Neuronal stem cell (in vitro differentiated cells): ENCODE measurements around the gene ATG14. TPM values are rescaled to one million over a fixed set of nuclear protein-coding genes. Genes with fewer than 3 reads are reported as not detected.

ENCODE experiments used
- DNase-seq: peaks from one replicate; pipeline ENCODE4 v3.0.0-alpha.2; 2013; ENCODE audit warnings: low spot score
- H2AFZ ChIP-seq: one replicate; pipeline ENCODE4 v1.6.1; 2013; ENCODE audit warnings: mild to moderate bottlenecking, low read length, inconsistent platforms
- H2AK5ac ChIP-seq: 2 replicates; pipeline ENCODE4 v1.6.1; 2013; ENCODE audit warnings: low read depth, mild to moderate bottlenecking, inconsistent platforms, low read length, moderate library complexity, mixed read lengths
- H2BK120ac ChIP-seq: 2 replicates; pipeline ENCODE4 v1.6.1; 2013; ENCODE audit warnings: low read depth, mild to moderate bottlenecking, inconsistent platforms, low read length, moderate library complexity, mixed read lengths
- H2BK12ac ChIP-seq: one replicate; pipeline ENCODE4 v1.6.1; 2013; ENCODE audit warnings: low read length, inconsistent platforms
- H2BK15ac ChIP-seq: 2 replicates; pipeline ENCODE4 v1.6.1; 2013; ENCODE audit warnings: mild to moderate bottlenecking, low read length, inconsistent platforms, mixed read lengths
- H2BK5ac ChIP-seq: one replicate; pipeline ENCODE4 v1.6.1; 2013; ENCODE audit warnings: inconsistent platforms, mild to moderate bottlenecking, low read length, moderate library complexity
- H3K14ac ChIP-seq: one replicate; pipeline ENCODE4 v1.6.1; 2013; ENCODE audit warnings: low read length, inconsistent platforms
- H3K18ac ChIP-seq: 2 replicates; pipeline ENCODE4 v1.6.1; 2013; ENCODE audit warnings: low read length, inconsistent platforms
- H3K23ac ChIP-seq: 2 replicates; pipeline ENCODE4 v1.6.1; 2013; ENCODE audit warnings: low read depth, mild to moderate bottlenecking, mixed read lengths, low read length, inconsistent platforms; ENCODE audit not compliant: poor library complexity
- H3K27ac ChIP-seq: replicated peaks from 3 replicates; pipeline ENCODE4 v1.5.1; 2013; ENCODE audit warnings: low read length, inconsistent platforms
- H3K27me3 ChIP-seq, 3 experiments: 2 replicates each; pipeline ENCODE4 v1.6.1; 2013; ENCODE audit warnings: low read length in 3 of 3, mild to moderate bottlenecking in 2 of 3, inconsistent platforms in 1 of 3, low read depth in 1 of 3, mixed read lengths in 1 of 3, moderate library complexity in 1 of 3; ENCODE audit not compliant: control insufficient read depth in 3 of 3, insufficient read depth in 3 of 3
- H3K36me3 ChIP-seq, 2 donors: replicated peaks in 1 of 2; 2 replicates each; pipeline ENCODE4 v1.6.1; 2013; ENCODE audit warnings: low read length in 2 of 2; ENCODE audit not compliant: control insufficient read depth in 2 of 2, insufficient read depth in 2 of 2
- H3K4ac ChIP-seq: 2 replicates; pipeline ENCODE4 v1.6.1; 2013; ENCODE audit warnings: inconsistent platforms, mild to moderate bottlenecking, low read length, moderate library complexity
- H3K4me1 ChIP-seq, 2 donors: 1 replicate in 1 of 2; 2 replicates in 1 of 2; pipeline ENCODE4 v1.6.1; 2013; ENCODE audit warnings: low read length in 2 of 2, low read depth in 1 of 2; ENCODE audit not compliant: control insufficient read depth in 2 of 2, insufficient read depth in 1 of 2
- H3K4me2 ChIP-seq: one replicate; pipeline ENCODE4 v1.6.1; 2013; ENCODE audit warnings: mild to moderate bottlenecking, low read length, inconsistent platforms; ENCODE audit not compliant: insufficient read depth, poor library complexity, severe bottlenecking
- H3K4me3 ChIP-seq, 2 donors: 2 replicates each; pipeline ENCODE4 v1.5.1; 2013; ENCODE audit warnings: low read length in 2 of 2, mild to moderate bottlenecking in 2 of 2, inconsistent platforms in 1 of 2, moderate library complexity in 1 of 2
- H3K79me1 ChIP-seq: one replicate; pipeline ENCODE4 v1.6.1; 2013; ENCODE audit warnings: low read depth, mild to moderate bottlenecking, inconsistent platforms, low read length, moderate library complexity
- H3K9ac ChIP-seq: one replicate; pipeline ENCODE4 v1.6.1; 2013; ENCODE audit warnings: mild to moderate bottlenecking, low read depth, low read length, inconsistent platforms; ENCODE audit not compliant: poor library complexity
- H3K9me3 ChIP-seq, 2 donors: replicated peaks in 1 of 2; 2 replicates each; pipeline versions ENCODE3 to v1.6.1; 2013; ENCODE audit warnings: low read length in 2 of 2, mild to moderate bottlenecking in 2 of 2, inconsistent platforms in 1 of 2, low read depth in 1 of 2, mixed read lengths in 1 of 2, moderate library complexity in 1 of 2; ENCODE audit not compliant: control insufficient read depth in 2 of 2, insufficient read depth in 1 of 2
- H4K8ac ChIP-seq: one replicate; pipeline ENCODE4 v1.6.1; 2013; ENCODE audit warnings: low read depth, mild to moderate bottlenecking, inconsistent platforms, low read length, moderate library complexity
- H4K91ac ChIP-seq: one replicate; pipeline ENCODE4 v1.6.1; 2013; ENCODE audit warnings: low read length, low read depth, mild to moderate bottlenecking, inconsistent platforms; ENCODE audit not compliant: poor library complexity
- WGBS, 2 donors: extraction: QIAGEN DNeasy Blood & Tissue Kit; methylation state at CpG; one replicate each; pipeline ENCODE4 v1.1.7; 2013; ENCODE audit warnings: missing lambda C conversion rate in 2 of 2, mixed read lengths in 1 of 2; ENCODE audit not compliant: insufficient read length in 2 of 2, insufficient replicate concordance in 1 of 2; ENCODE audit errors: extremely low coverage in 2 of 2; 5-methylcytosine and 5-hydroxymethylcytosine counted together
- polyA plus RNA-seq, 2 experiments: library from polyadenylated mRNA; stranded (reverse); fragments of 200-250 nt; gene quantifications; one replicate each; pipeline ENCODE4 v1.2.3, GENCODE V29; 2013

Gene ATG14, protein sequence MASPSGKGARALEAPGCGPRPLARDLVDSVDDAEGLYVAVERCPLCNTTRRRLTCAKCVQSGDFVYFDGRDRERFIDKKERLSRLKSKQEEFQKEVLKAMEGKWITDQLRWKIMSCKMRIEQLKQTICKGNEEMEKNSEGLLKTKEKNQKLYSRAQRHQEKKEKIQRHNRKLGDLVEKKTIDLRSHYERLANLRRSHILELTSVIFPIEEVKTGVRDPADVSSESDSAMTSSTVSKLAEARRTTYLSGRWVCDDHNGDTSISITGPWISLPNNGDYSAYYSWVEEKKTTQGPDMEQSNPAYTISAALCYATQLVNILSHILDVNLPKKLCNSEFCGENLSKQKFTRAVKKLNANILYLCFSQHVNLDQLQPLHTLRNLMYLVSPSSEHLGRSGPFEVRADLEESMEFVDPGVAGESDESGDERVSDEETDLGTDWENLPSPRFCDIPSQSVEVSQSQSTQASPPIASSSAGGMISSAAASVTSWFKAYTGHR
- 6.7 TPM for polyA plus RNA-seq (2013, experiment 1 of 2)
- polyA plus RNA-seq (2013, experiment 2 of 2) = 7.1 TPM

DNA sequence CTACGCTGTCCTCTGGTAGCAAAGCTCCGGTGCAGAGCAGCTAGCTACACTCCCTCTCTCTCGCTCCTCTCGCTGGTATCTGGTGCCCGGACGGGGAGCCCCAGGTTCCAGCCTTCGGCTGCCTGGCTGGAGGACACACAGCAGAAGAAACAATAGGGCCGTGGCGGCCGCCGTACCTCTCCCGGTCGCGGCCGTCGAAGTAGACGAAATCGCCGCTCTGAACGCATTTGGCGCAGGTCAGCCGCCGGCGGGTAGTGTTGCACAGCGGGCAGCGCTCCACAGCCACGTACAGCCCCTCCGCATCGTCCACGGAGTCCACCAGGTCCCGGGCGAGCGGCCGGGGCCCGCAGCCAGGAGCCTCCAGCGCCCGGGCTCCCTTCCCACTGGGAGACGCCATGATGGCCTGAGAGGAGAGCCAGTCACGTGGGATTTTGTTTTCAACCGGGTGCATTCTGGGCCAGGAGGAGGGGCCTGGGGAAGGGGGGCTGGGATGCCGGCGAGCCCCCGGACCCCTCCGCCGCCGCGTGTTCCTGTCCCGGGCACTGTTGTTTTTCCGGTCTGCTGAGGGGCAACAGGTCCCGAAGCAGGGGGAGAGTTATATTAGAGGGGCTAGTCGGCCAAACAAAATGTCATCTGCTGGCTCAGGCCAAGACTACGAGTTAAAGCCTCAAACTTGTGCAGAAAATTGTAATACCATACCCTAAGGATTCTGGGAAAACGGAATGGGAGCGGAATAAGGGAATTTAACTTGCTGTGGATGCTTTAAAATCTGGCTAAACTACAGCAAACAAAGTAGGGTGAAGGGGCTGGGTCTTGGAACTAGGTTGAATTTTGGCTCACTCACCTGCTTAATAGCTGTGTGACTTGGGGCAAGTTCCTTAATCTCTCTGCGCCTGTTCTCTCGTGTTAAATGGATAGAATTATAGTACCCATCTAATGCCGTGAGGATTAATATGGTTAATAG is at the start of gene ATG14:
Gene ATG14 (minus strand): TSS at position 405 of the 964 bp plus-strand sequence. CDS start 8 bp downstream, at position 397.
- H3K14ac ChIP-seq = peak within 1 kb of the TSS; percentile 14
- H2AK5ac ChIP-seq = no peak within 1 kb of the TSS

DNA sequence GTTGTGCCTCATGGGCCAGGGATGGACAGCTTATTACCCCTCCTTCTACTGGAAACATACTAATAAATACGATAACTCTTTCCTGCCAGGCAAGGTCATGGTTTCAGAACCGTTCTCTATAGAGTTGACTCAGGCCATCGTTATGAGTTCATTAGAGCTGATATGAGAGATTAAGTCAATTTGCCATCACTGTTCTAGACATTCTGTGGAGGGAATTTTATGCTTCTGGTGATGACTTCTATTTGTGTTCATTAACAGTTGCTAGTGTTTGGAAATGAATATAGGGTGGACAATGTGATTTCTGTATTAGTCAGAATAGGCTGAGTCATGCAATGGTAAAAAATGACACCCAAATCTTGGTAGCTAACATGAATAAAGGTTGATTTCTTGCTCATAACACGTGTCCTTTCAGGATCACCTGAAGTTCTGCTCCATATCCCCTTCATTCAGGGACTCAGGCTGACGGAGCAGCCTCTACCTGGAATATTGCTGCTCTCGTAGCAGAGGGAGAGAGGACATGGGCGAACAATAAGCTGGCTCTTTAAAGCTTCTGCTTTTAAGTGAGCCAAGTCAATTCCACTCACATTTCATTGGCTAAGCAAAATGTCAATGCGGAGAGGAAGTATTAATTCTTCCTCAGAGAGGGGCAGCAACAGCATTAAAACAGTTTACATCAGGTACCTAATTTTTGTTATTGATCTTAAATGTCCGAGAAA is 47.3 kb upstream of the ATG14 start:
- Histone ChIP-seq H3K4ac (no peak overlapping the region), H2AFZ (no peak overlapping the region), H2BK12ac (no peak overlapping the region), H3K9ac (no peak overlapping the region), H3K23ac (no peak overlapping the region), H3K18ac (no peak overlapping the region), H3K4me1 (peaks cover 4 to 11% of the 10 kb centered on the region in 2 donors), H2BK120ac (no peak overlapping the region), H3K4me3 (no peak overlapping the region), H2AK5ac (no peak overlapping the region), H3K79me1 (no peaks in the 10 kb centered on the region), H3K27ac (no peak overlapping the region), H3K27me3 (no peaks in the 10 kb centered on the region), H3K36me3 (no peaks in the 10 kb centered on the region), H2BK5ac (no peak overlapping the region), H4K91ac (no peak overlapping the region), H3K14ac (no peak overlapping the region), H4K8ac (no peak overlapping the region), H3K9me3 (peaks cover 0 to 3% of the 10 kb centered on the region in 2 donors), H3K4me2 (no peak overlapping the region), H2BK15ac (no peak overlapping the region)
- WGBS, 2 donors = no CpG with 5 or more reads among the region's 9 CpGs
- DNase-seq = no peak

More for the DNA sequence above, at the start of gene ATG14:
- H3K36me3 ChIP-seq = peaks cover 0 to 6% of the 10 kb centered on the region in 2 donors
- H2BK120ac ChIP-seq = no peak within 1 kb of the TSS
- no peaks in the 10 kb centered on the region for H3K9me3 ChIP-seq
- peak within 1 kb of the TSS; percentile 30 for H3K4ac ChIP-seq
- peak within 1 kb of the TSS; percentile 78 for H2BK5ac ChIP-seq
- peak within 1 kb of the TSS; percentile 86 for H3K9ac ChIP-seq
- H3K79me1 ChIP-seq = peaks cover 8% of the 10 kb centered on the region
- peak; percentile 81 for DNase-seq
- peaks cover 2 to 5% of the 10 kb centered on the region in 2 donors for H3K4me1 ChIP-seq
- H2BK12ac ChIP-seq = no peak within 1 kb of the TSS
- H4K91ac ChIP-seq = no peak within 1 kb of the TSS
- H4K8ac ChIP-seq = no peak within 1 kb of the TSS
- peak within 1 kb of the TSS; percentile 91 for H3K4me2 ChIP-seq
- H2AFZ ChIP-seq = peak within 1 kb of the TSS; percentile 91
- peak within 1 kb of the TSS; percentile 52 for H3K23ac ChIP-seq
- H3K27ac ChIP-seq = peak within 1 kb of the TSS; percentile 26
- peaks cover 0 to 7% (median 0%) of the 10 kb centered on the region in 3 experiments for H3K27me3 ChIP-seq
- H3K18ac ChIP-seq = peak within 1 kb of the TSS; percentile 89
- peak within 1 kb of the TSS; percentile 58 for H2BK15ac ChIP-seq
- whole genome bisulfite sequencing, 2 donors = no CpG with 5 or more reads among the region's 57 CpGs
- peak within 1 kb of the TSS; percentile 73 to 100 for H3K4me3 ChIP-seq

DNA sequence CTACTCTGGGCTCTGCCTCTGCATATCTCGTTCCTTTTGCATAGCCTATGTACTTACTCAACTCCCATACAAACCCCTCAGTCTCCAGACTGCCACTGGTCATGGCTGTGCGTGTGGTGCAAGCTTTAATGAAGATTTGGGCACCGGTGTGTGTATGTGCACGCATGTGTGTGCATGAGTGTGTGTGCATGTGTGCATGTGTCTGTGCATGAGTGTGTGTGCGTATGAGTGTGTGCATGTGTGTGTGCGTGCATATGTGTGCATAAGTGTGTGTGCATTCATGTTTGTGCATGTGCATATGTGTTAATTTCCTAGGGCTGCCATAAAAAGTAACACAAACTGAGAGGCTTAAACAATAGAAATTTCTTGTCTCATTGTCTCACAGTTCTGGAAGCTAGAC is 45.9 kb upstream of the ATG14 start:
- Histone ChIP-seq H2BK120ac (no peak overlapping the region), H3K27ac (no peak overlapping the region), H3K27me3 (no peaks in the 10 kb centered on the region), H3K4me1 (peaks cover 5 to 11% of the 10 kb centered on the region in 2 donors), H3K23ac (no peak overlapping the region), H3K14ac (no peak overlapping the region), H3K9ac (no peak overlapping the region), H3K4ac (no peak overlapping the region), H3K79me1 (no peaks in the 10 kb centered on the region), H3K36me3 (no peaks in the 10 kb centered on the region), H4K8ac (no peak overlapping the region), H3K4me2 (no peak overlapping the region), H4K91ac (no peak overlapping the region), H2AK5ac (no peak overlapping the region), H2BK12ac (no peak overlapping the region), H2AFZ (no peak overlapping the region), H3K9me3 (peaks cover 0 to 3% of the 10 kb centered on the region in 2 donors), H3K4me3 (peak overlapping the region in 1 of 2 donors; percentile 44), H3K18ac (no peak overlapping the region), H2BK15ac (no peak overlapping the region), H2BK5ac (no peak overlapping the region)
- WGBS, 2 donors = no CpG with 5 or more reads among the region's 6 CpGs
- DNase-seq = no peak
